HG02759 (cell line): Measurements from ENCODE around the gene TMEM200A.
"Not testable (repeated sequence)": the region's sequence is repeated elsewhere in the genome, so short reads cannot be mapped to it uniquely, and the experiment has no call there.

Experiments
- ATAC-seq: cut with Tn5 transposase; IDR thresholded peaks from one replicate; pipeline ENCODE4 v1.9.1; 2021; ENCODE audit warnings: mild to moderate bottlenecking, moderate library complexity; ENCODE audit not compliant: unreplicated experiment

The TMEM200A gene

GRCh38 chr6:130365166-130366106, at the start of gene TMEM200A:
Gene TMEM200A (plus strand): TSS chr6:130366017. CDS start chr6:130440423, 74,406 bp downstream.
- ATAC-seq, result peak; percentile 78

GRCh38 chr6:130320908-130321307, 44.9 kb upstream of the TMEM200A start:
- no peak for ATAC-seq

DNA sequence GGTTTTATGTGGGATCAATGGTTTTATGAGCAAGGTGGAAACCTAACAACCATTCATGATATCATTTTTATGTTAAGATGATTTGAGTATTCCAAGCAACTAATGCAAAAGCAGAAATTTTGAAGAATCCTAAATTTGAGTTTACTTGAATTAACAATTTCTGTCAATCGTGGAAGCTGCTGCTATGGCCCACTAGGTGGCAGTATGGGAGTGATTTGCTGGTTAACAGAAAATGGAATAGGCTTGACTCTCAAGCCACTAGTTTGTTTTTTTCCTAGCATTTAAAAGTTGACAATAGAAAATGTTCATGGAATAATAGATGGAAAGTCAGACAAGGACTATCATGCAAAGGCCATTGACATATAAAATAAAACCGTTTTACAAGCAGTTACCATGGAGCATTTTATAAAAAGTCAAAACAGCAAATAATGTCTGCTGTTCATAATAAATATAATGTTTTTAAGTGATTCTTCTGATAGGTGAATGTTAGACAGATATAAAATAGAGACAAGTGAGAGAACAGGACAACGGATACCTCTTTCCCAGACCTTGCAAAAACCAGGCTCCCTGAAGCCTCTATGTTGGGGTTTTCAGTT, 43.0 kb upstream of the TMEM200A start:
- no peak for ATAC-seq

- ATAC-seq, result no peak
Measured at GRCh38 chr6:130324657-130325056, 41.2 kb upstream of the TMEM200A start.

DNA sequence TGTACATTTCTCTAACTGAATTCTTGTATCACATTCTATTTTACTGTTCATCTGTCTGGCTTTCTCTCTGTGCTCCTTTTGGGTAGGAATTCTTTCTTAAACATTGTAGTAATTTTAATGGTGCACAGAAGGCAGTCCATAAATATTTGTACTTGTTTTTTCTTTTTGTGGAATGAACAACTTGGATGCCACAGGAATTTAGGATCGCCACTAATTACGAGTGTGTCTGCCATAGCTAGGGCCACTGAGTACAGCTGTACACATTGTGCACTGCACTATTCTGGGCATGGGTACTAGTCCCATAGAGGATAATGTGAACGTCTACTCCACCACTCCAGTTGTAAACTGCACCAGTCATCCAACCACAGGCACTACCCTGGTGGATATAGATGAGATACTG, 39.3 kb upstream of the TMEM200A start:
- ATAC-seq, result no peak

DNA sequence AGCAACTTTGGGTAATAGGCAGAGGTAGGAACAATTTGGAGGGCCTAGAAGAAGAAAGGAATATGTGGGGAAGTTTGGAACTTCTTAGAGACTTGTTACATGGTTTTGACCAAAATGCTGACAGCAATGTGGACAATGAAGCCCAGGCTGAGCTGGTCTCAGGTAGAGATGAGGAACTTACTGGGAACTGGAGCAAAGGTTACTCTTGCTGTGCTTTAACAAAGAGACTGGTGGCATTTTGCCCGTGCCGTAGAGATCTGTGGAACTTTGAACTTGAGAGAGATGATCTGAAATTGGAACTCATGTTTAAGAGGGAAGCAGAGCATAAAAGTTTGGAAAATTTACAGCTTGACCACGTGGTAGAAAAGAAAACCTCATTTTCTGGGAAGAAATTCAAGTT, 28.3 kb upstream of the TMEM200A start:
- no peak for ATAC-seq

DNA sequence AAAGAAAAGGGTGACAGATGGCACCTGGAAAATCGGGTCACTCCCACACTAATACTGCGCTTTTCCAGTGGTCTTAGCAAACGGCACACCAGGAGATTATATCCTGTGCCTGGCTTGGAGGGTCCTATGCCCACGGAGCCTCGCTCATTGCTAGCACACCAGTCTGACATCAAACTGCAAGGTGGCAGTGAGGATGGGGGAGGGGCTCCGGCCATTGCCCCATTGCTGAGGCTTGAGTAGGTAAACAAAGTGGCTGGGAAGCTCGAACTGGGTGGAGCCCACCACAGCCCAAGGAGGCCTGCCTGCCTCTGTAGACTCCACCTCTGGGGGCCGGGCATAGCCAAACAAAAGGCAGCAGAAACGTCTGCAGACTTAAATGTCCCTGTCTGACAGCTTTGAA, 19.5 kb upstream of the TMEM200A start:
- not testable (repeated sequence) for ATAC-seq

- no peak for ATAC-seq
Measured at GRCh38 chr6:130354322-130354721, 11.5 kb upstream of the TMEM200A start.

GRCh38 chr6:130355572-130355971, 10.2 kb upstream of the TMEM200A start:
- no peak for ATAC-seq

DNA sequence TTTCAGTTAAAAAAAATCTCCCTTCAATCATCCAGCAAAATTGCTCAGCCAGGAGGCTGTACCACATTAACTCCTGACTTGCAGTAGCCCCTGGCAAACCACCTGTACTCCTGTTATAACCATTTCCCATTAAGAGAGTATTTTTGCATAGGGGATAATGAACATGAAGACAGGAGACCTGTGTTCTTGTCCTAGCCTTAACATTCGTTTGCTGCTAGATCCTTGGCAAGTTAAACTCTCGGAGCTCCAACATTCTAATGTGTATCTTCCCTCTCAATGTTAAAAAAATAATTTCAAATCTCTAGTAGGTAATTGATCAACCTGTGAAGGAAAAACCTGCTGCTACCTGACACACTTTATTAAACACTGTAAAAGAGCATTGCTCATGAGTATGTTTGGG, 8.4 kb upstream of the TMEM200A start:
- ATAC-seq, result no peak

DNA sequence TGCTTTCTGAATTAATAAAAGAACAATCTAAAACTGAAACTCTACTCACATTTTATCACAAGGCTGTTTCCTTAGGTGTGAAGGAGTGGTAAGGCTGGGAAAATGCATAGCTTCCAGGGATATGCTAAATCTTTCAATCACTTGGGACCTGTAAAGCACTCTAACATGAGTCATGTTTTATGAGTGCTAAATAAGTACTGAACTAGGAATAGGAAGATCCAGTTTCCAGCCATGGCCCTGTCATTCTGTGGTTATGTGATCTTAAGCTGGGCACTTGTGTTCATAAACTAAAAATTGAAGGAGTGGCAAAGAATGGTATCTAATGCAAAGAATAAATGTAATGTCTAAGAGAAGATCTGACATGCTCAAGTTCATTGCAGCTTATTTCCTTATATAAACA, 6.1 kb upstream of the TMEM200A start:
- ATAC-seq, result no peak

DNA sequence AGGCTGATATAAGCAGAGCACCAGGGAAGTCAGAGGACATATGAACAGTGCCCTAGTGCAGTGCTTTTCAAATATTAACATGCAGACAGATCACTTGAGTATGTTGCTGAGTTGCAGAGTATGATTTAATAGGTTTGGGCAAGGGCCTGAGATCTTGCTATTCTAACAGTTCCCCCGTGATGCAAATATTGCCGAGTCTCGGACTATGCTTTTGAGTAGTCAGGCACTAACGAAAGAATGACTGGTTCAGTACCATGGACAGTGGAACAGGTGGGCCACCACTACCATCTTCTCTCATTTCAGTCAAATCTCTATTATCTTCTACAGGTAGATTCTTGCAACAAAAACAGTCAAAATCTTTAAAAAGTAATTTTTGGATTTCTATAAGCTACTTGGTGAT, 3.7 kb upstream of the TMEM200A start:
- no peak for ATAC-seq

- ATAC-seq, result no peak
Measured at GRCh38 chr6:130364224-130364780, 1.5 kb upstream of the TMEM200A start.

DNA sequence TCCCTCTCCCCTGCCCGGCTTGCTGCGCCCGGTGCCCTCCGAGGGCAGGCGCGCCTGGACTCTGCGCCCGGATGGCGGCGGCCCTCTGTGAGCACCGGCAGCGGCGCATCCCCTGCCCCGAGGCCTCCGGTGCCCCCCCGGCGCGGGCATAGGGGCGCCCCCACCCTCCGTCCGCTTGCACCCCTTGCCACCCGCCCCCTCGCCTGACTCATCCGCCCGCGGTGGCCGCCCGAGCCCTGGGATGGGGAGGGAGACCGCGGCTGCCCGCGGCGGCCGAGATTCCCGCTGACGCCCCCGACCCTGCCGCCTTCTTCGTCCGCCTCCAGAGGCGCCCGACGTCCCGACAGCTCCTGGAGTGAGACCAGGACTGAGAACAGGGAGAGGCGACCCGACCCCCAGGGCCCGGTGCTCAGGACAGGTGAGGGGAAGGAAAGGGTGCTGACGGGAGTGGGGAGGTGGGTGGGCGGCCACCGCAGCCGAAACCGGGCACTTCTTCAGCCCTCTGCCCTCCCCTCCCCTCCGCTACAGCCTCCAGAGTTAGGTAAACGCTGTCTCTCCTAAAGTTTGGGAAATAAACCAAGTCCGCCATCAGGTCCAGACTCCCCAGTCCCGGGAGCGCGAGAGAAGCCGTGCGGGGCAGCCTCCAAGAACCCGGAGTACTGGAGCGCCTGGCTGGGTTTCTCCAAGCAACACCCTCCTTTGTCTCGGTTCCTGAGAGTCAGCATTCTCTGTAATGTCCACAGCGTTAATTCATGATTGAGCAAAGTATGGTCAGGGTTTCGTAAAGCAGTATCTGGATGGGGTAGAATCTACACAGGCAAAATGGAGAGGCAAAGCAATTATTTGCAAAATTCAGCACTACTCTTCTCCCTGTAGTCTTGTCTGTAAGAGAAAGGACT, 539 bp downstream of the TMEM200A start:
- peak; percentile 32 for ATAC-seq

DNA sequence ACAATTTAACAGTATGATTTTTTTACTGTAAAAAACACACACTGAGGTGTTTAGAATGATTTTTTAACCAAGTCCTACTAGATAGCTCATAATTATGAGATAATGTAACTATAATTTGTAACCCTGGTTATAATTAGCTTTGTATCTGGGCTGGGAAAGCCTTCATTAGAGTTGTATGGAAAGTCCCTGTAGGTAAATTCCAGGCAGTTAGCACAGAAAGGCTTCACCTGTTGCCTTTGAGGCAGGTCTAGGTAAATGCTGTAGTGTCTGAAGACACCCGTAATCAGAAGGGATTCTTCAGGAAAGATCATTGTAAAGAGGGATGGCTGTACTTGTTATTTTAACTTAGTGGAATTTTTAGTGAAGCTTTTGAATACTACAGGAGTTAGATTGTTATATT, 1.9 kb downstream of the TMEM200A start:
- no peak for ATAC-seq

- ATAC-seq, result no peak
Measured at GRCh38 chr6:130368576-130368975, 2.8 kb downstream of the TMEM200A start.

DNA sequence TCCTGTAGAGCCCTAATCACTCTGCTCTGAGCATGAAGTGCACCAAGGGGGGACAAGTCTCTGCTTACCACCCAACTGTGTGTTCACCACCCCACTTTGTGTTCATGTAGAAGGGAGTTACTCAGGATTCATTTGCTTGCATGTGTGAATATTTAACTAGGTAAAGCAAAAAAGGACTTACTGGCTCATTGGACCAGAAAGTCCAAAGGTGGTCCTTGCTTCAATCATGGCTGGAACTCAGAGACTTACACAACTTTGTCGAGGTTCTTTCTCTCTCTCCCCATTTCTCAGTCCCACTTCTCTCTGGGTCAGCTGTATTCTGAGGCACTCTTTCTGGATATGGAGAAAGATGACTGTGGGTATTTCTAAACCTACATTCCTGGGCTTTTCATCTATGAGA, 4.0 kb downstream of the TMEM200A start:
- no peak for ATAC-seq

DNA sequence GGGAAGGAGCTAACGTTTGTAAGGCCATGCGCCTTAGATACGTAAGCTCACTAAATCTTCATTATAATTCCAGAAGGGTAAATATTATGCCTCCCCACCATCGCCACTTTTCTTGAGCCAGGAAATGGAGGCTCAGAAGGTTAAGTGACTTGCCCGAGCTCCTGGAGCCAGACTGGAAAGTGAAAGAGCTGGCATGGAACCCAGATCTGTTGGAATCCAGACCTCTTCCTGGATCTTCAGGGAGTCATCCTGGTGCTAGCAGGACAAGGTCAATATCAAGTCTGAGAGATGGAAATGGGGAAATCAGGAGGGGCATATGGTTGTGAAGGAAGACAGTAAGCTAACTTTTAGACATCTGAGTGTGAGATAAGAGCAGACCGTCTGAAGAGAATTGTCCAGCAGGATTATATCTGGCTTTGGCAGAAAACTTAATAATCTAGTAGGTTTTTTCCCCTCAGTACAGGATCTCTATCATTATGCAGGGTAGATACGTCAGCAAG, 6.2 kb downstream of the TMEM200A start:
- ATAC-seq, result no peak

- no peak for ATAC-seq
Measured at GRCh38 chr6:130372786-130373185, 7.0 kb downstream of the TMEM200A start.

DNA sequence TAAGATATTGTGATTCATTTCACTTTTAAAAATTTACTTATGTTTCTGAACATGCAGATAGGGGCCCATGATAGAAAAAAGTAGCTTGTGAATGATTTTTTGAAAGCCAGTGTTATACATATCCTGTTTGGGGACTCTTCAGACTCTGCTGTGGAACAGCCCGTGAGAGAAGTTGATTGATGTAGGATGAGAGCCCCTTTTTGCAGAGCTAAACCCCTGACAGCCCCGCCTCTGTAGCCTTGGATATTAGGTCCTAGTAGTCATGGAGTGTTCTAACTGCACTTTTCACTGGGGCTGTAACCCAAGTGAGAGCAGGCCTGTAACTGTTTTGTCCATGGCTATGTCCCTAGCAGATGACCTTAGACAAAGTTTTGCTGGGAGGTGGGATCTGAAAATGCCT, 8.2 kb downstream of the TMEM200A start:
- no peak for ATAC-seq

- no peak for ATAC-seq
Measured at GRCh38 chr6:130376936-130377335, 11.1 kb downstream of the TMEM200A start.
